Nephron progenitor cell (in vitro differentiated cells): ENCODE data around the gene EMC9.

ENCODE experiments used
- DNase-seq: peaks from one replicate; pipeline ENCODE4 v3.0.0; 2021
- H3K27ac Mint-ChIP-seq: 2 replicates; pipeline ENCODE4 v1.8.0; 2021; ENCODE audit warnings: mild to moderate bottlenecking, moderate library complexity, mixed read lengths
- H3K27me3 Mint-ChIP-seq: 2 replicates; pipeline ENCODE4 v1.8.0; 2021; ENCODE audit warnings: mild to moderate bottlenecking, low read depth, mixed read lengths; ENCODE audit not compliant: poor library complexity
- H3K36me3 Mint-ChIP-seq: 2 replicates; pipeline ENCODE4 v1.8.0; 2021; ENCODE audit warnings: low read depth, mixed read lengths
- H3K4me1 Mint-ChIP-seq: 2 replicates; pipeline ENCODE4 v1.8.0; 2021; ENCODE audit warnings: mixed read lengths
- H3K4me3 Mint-ChIP-seq: 2 replicates; pipeline ENCODE4 v1.8.0; 2021; ENCODE audit warnings: mild to moderate bottlenecking, moderate library complexity, mixed read lengths
- H3K9me3 Mint-ChIP-seq: 2 replicates; pipeline ENCODE4 v1.8.0; 2021; ENCODE audit warnings: mild to moderate bottlenecking, moderate library complexity, mixed read lengths
- CTCF ChIP-seq: fragments of 200-600 bp; sonication (generic); IDR thresholded peaks from 2 replicates; pipeline ENCODE4 v1.5.0; 2021; ENCODE audit warnings: antibody characterized with exemption

EMC9 gene

GRCh38 chr14:24132976-24133375 is 8.4 kb downstream of the EMC9 start:
- no peak overlapping the region for H3K27ac Mint-ChIP-seq
- no peak overlapping the region for H3K4me3 Mint-ChIP-seq
- peaks cover 47% of the 10 kb centered on the region for H3K4me1 Mint-ChIP-seq
- peaks cover 22% of the 10 kb centered on the region for H3K27me3 Mint-ChIP-seq
- H3K9me3 Mint-ChIP-seq = no peaks in the 10 kb centered on the region
- DNase-seq = no peak
- TF ChIP-seq CTCF = no peak
- peaks cover 5% of the 10 kb centered on the region for H3K36me3 Mint-ChIP-seq

GRCh38 chr14:24132061-24132685 is 9.2 kb downstream of the EMC9 start:
- no peaks in the 10 kb centered on the region for H3K9me3 Mint-ChIP-seq
- H3K36me3 Mint-ChIP-seq = peaks cover 2% of the 10 kb centered on the region
- DNase-seq = no peak
- H3K27ac Mint-ChIP-seq = peak overlapping the region; percentile 68
- no peak overlapping the region for H3K4me3 Mint-ChIP-seq
- H3K27me3 Mint-ChIP-seq = peaks cover 19% of the 10 kb centered on the region
- no peak for TF ChIP-seq CTCF
- H3K4me1 Mint-ChIP-seq = peaks cover 42% of the 10 kb centered on the region

DNA sequence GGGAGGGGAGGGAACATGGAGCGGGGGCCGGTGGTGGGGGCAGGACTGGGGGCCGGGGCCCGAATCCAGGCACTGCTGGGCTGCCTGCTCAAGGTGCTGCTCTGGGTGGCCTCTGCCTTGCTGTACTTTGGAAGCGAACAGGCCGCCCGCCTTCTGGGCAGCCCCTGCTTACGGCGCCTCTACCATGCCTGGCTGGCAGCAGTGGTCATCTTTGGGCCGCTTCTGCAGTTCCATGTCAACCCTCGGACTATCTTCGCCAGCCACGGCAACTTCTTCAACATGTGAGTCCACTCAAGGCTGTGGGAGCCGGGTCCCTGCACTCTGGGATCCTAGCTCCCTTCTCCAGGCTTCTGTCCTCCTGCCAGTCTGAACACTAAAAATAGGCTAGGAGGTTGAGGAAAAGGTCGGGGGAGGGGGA is 9.8 kb downstream of the EMC9 start:
- Mint-ChIP-seq H3K9me3 (no peaks in the 10 kb centered on the region), H3K36me3 (no peaks in the 10 kb centered on the region), H3K27me3 (peaks cover 13% of the 10 kb centered on the region), H3K4me1 (peaks cover 36% of the 10 kb centered on the region), H3K27ac (no peak overlapping the region), H3K4me3 (no peak overlapping the region)
- DNase-seq = no peak
- TF ChIP-seq CTCF = no peak

GRCh38 chr14:24130717-24131548 is 10.5 kb downstream of the EMC9 start:
- Mint-ChIP-seq H3K4me1 (peaks cover 34% of the 10 kb centered on the region), H3K9me3 (no peaks in the 10 kb centered on the region), H3K4me3 (no peak overlapping the region), H3K27ac (peak overlapping the region; percentile 73), H3K36me3 (no peaks in the 10 kb centered on the region), H3K27me3 (peaks cover 13% of the 10 kb centered on the region)
- TF ChIP-seq CTCF = no peak
- DNase-seq = no peak

DNA sequence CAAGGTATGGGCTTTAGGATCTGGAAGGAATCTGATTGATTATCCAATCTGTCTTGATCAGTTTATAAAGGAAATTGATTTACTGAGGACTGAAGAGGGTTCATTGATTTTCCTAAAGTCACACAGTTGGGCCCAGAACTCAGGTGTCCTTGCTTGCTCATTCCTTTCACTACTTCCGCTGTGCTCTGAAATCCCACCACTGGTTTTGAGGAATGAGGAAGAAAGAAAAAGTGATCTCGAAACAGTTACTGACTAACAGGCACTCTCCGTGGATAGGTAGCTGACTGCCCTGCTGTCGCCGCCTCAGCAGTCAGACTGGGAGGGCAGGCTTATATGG is 11.0 kb downstream of the EMC9 start, which contains the start of gene FITM1:
FITM1 (plus strand) TSS at position 280 of the 337 bp plus-strand sequence. CDS start 905 bp downstream, outside the sequence.
- no peak for TF ChIP-seq CTCF
- no peak for DNase-seq
- Mint-ChIP-seq H3K27ac (peak within 1 kb of the TSS; percentile 73), H3K36me3 (peaks cover under 1% of the 10 kb centered on the region), H3K4me1 (peaks cover 32% of the 10 kb centered on the region), H3K9me3 (no peaks in the 10 kb centered on the region), H3K4me3 (no peak within 1 kb of the TSS), H3K27me3 (peaks cover 10% of the 10 kb centered on the region)
